HCT116 (cell line): Measurements from ENCODE around the gene NXF1. TPM values are rescaled to one million over a fixed set of nuclear protein-coding genes. Genes with fewer than 3 reads are reported as not detected.

ENCODE experiments used
- ATAC-seq: fragments of 200-7000 bp; cut with Tn5 transposase; 2 replicates; pipeline ENCODE4 v1.9.1; 2020; ENCODE audit warnings: mild to moderate bottlenecking, moderate library complexity
- BruUV-seq: library from RNA; stranded (reverse); fragments of 400-500 nt; replicated peaks from 2 replicates; lab custom pipeline; 2021; lab: Mats Ljungman, UMichigan
- CTCF ChIA-PET: fragments of 300-600 bp; sonication (Branson Sonifier 250); formaldehyde crosslinking; loops from one replicate; lab custom pipeline; 2021; ENCODE audit warnings: antibody characterized with exemption; lab: Charles Lee
- POLR2A ChIA-PET: fragments of 300-600, 350-600 bp; sonication (Branson Sonifier 250); formaldehyde crosslinking; loops from one replicate; lab custom pipeline; 2021; ENCODE audit warnings: antibody characterized with exemption; lab: Charles Lee
- RAD21 ChIA-PET, 2 experiments: fragments of 300-600 bp; sonication (Branson Sonifier 250); formaldehyde crosslinking; loops; one replicate each; lab custom pipeline; 2023; ENCODE audit warnings: low total read pairs in 2 of 2; ENCODE audit not compliant: uncharacterized antibody in 2 of 2, unreplicated experiment in 2 of 2, low non-redundant PET in 1 of 2; lab: Charles Lee
- DNase-seq: peaks from one replicate; pipeline ENCODE4 v3.0.0-alpha.2; 2010; ENCODE audit warnings: low read depth, low spot score
- H2AFZ ChIP-seq: fragments of 200-600 bp; shearing (Covaris generic), sonication (generic); 2 replicates; pipeline ENCODE4 v1.6.1; 2017; ENCODE audit warnings: low read depth, mixed run types, mixed read lengths, antibody characterized with exemption, low read length; ENCODE audit not compliant: poor library complexity, severe bottlenecking
- H3K27ac ChIP-seq: 2 replicates; pipeline ENCODE4 v1.5.1; 2012; ENCODE audit warnings: low read depth, low read length
- H3K27me3 ChIP-seq: fragments of 200-600 bp; sonication (generic); 2 replicates; pipeline ENCODE4 v1.6.1; 2016; ENCODE audit warnings: mixed run types, low read length, mixed read lengths; ENCODE audit not compliant: insufficient read depth
- H3K36me3 ChIP-seq, 2 experiments: fragments of 200-500 bp in 1 of 2; fragments of 200-600 bp in 1 of 2; sonication (Bioruptor generic) in 1 of 2; sonication (generic) in 1 of 2; 2 replicates each; pipeline versions ENCODE4 v1.5.1 to v1.6.1; 2014 to 2016; ENCODE audit warnings: low read length in 2 of 2, inconsistent platforms in 1 of 2, mixed read lengths in 1 of 2, mixed run types in 1 of 2; ENCODE audit not compliant: insufficient read depth in 2 of 2, control insufficient read depth in 1 of 2
- H3K4me1 ChIP-seq, 2 experiments: fragments of 200-600 bp in 1 of 2; sonication (generic) in 1 of 2; 2 replicates each; pipeline versions ENCODE4 v1.5.1 to v1.6.1; 2012 to 2017; ENCODE audit warnings: low read length in 2 of 2, inconsistent platforms in 1 of 2, mild to moderate bottlenecking in 1 of 2, mixed read lengths in 1 of 2, mixed run types in 1 of 2, moderate library complexity in 1 of 2; ENCODE audit not compliant: insufficient read depth in 2 of 2, control insufficient read depth in 1 of 2
- H3K4me2 ChIP-seq: fragments of 200-600 bp; sonication (generic); 2 replicates; pipeline ENCODE4 v1.6.1; 2017; ENCODE audit warnings: mixed run types, low read length, mixed read lengths
- H3K4me3 ChIP-seq, 2 experiments: fragments of 200-600 bp in 1 of 2; sonication (generic) in 1 of 2; replicated peaks in 1 of 2; 2 replicates each; pipeline ENCODE4 v1.5.1; 2011 to 2016; ENCODE audit warnings: low read length in 2 of 2, control low read depth in 1 of 2, low read depth in 1 of 2, mild to moderate bottlenecking in 1 of 2, mixed read lengths in 1 of 2, mixed run types in 1 of 2
- H3K79me2 ChIP-seq: fragments of 200-600 bp; sonication (generic); 2 replicates; pipeline ENCODE4 v1.6.1; 2017; ENCODE audit warnings: mild to moderate bottlenecking, mixed run types, low read length, moderate library complexity, mixed read lengths; ENCODE audit not compliant: insufficient read depth
- H3K9ac ChIP-seq: fragments of 200-600 bp; sonication (generic); 2 replicates; pipeline ENCODE4 v1.6.1; 2016; ENCODE audit warnings: low read length, mixed read lengths
- H3K9me2 ChIP-seq: fragments of 200-600 bp; sonication (generic), shearing (Covaris generic); 2 replicates; pipeline ENCODE4 v1.6.1; 2017; ENCODE audit warnings: mixed run types, mild to moderate bottlenecking, moderate library complexity; ENCODE audit not compliant: insufficient read depth
- H3K9me3 ChIP-seq, 2 experiments: fragments of 200-500 bp in 1 of 2; fragments of 200-600 bp in 1 of 2; sonication (Bioruptor generic) in 1 of 2; sonication (generic) in 1 of 2; 2 replicates each; pipeline ENCODE4 v1.6.1; 2014 to 2017; ENCODE audit warnings: low read length in 2 of 2, mixed read lengths in 2 of 2, inconsistent platforms in 1 of 2, low read depth in 1 of 2, mild to moderate bottlenecking in 1 of 2, mixed run types in 1 of 2, moderate library complexity in 1 of 2; ENCODE audit not compliant: control insufficient read depth in 1 of 2, insufficient read depth in 1 of 2
- H4K20me1 ChIP-seq: fragments of 200-600 bp; sonication (generic), shearing (Covaris generic); 2 replicates; pipeline ENCODE4 v1.6.1; 2017; ENCODE audit warnings: mixed run types, mild to moderate bottlenecking, moderate library complexity; ENCODE audit not compliant: insufficient read depth
- EGR1 ChIP-seq: IDR thresholded peaks from 2 replicates; pipeline ENCODE4 v1.6.1; 2012; ENCODE audit warnings: low read depth
- ELF1 ChIP-seq: IDR thresholded peaks from 2 replicates; pipeline ENCODE4 v1.6.1; 2012; ENCODE audit warnings: low read depth, borderline replicate concordance
- POLR2A ChIP-seq: IDR thresholded peaks from 2 replicates; pipeline ENCODE4 v1.7.0; 2011; ENCODE audit warnings: borderline replicate concordance; ENCODE audit not compliant: insufficient read depth, insufficient read length; ENCODE audit errors: extremely low read depth
- POLR2AphosphoS5 ChIP-seq: IDR thresholded peaks from 2 replicates; pipeline ENCODE4 v1.6.1; 2011; ENCODE audit warnings: mild to moderate bottlenecking, low read depth, low read length, moderate library complexity
- SIN3A ChIP-seq: IDR thresholded peaks from 2 replicates; pipeline ENCODE4 v1.6.1; 2012; ENCODE audit warnings: low read depth
- SP1 ChIP-seq: IDR thresholded peaks from 2 replicates; pipeline ENCODE4 v1.6.1; 2012; ENCODE audit warnings: low read depth
- SRF ChIP-seq: IDR thresholded peaks from 2 replicates; pipeline ENCODE4 v1.6.1; 2012; ENCODE audit warnings: low read depth
- TCF7L2 ChIP-seq: IDR thresholded peaks from 2 replicates; pipeline ENCODE4 v1.7.0; 2011; ENCODE audit warnings: borderline replicate concordance, inconsistent platforms; ENCODE audit not compliant: insufficient read depth, insufficient read length; ENCODE audit errors: extremely low read depth
- YY1 ChIP-seq: IDR thresholded peaks from 2 replicates; pipeline ENCODE4 v1.6.1; 2011; ENCODE audit warnings: low read length, low read depth, moderate library complexity, mild to moderate bottlenecking; ENCODE audit not compliant: insufficient replicate concordance; ENCODE audit errors: extremely low read depth
- ZFX ChIP-seq: fragments of 450-650 bp; IDR thresholded peaks from 2 replicates; pipeline ENCODE4 v1.6.1; 2017
- intact Hi-C: fragments of 100-400 bp; cut with micrococcal nuclease; formaldehyde crosslinking; loops from 2 replicates; pipeline ENCODE4 v1.10.0; 2022
- total RNA-seq: library from RNA; stranded (reverse); gene quantifications from one replicate; pipeline ENCODE4 v1.2.1, GENCODE V29; 2021; ENCODE audit not compliant: unreplicated experiment

NXF1 gene
- total RNA-seq, 1 experiment from 2014 or later = 55.5 TPM

DNA sequence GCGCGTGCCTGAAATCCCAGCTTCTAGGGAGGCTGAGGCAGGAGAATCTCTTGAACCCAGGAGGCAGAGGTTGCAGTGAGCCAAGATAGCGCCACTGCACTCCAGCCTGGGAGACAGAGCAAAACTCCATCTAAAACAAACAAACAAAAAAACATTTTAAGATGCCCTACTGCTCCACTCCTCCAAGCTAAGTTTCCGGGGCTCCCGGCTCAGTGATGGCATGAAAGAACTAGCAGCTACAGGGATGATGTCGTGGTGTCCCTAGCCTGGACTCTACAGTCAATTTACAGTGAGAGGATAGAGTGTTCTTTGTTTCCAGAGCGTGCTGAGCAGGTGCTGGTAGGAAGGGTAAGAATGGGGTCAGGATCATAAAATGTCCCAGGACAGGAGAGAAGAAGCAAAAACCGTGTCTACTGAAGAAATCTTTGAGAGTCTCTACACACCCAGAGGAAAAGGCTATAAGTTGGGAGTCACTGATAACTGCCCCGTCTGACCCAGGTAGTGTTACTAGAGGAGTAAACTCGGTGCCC, 50.1 kb downstream of the NXF1 start:
- TF ChIP-seq SIN3A (no peak), TCF7L2 (no peak), SP1 (no peak)
- Histone ChIP-seq H3K9me3 (no peaks in the 10 kb centered on the region), H3K27ac (no peak overlapping the region), H3K9me2 (no peaks in the 10 kb centered on the region), H3K4me2 (peak overlapping the region; percentile 90), H3K4me1 (peaks cover 4 to 18% of the 10 kb centered on the region in 2 experiments; a peak in 3 of 4 replicates), H3K4me3 (peak overlapping the region in 1 of 2 experiments; percentile 70; a peak in 2 of 4 replicates), H3K9ac (peak overlapping the region; percentile 78; the same call in 1 of the 2 replicates), H3K79me2 (no peaks in the 10 kb centered on the region; the same call in 1 of the 2 replicates), H3K36me3 (no peaks in the 10 kb centered on the region), H2AFZ (no peak overlapping the region), H3K27me3 (no peaks in the 10 kb centered on the region), H4K20me1 (no peaks in the 10 kb centered on the region)
- ChIA-PET RAD21 (interaction anchor here in 1 of 2 experiments (0.5 kb wide), 1 partner anchor 107 kb away, joined by 4 read pairs; no protein-coding TSS in a partner anchor), CTCF (interaction anchor here (1.8 to 1.9 kb wide), 2 partner anchors 14 to 74 kb away, joined by 6 to 21 read pairs; no protein-coding TSS in a partner anchor), POLR2A (interaction anchor here (1.8 to 3.4 kb wide), 5 partner anchors 14 to 101 kb away, joined by 8 to 50 read pairs (median 12); partner anchors contain the start of genes HNRNPUL2, TMEM179B and TTC9C)
- ATAC-seq (no peak), DNase-seq (no peak)
- intact Hi-C loops = no loop called here
- no TSS peak for BruUV-seq

- H3K36me3 ChIP-seq = no peaks in the 10 kb centered on the region
- H3K4me2 ChIP-seq = peak within 1 kb of the TSS; percentile 90
- H4K20me1 ChIP-seq = no peaks in the 10 kb centered on the region
- H3K9me2 ChIP-seq = no peaks in the 10 kb centered on the region
- CTCF ChIA-PET = interaction anchor here (0.6 to 1.9 kb wide), 7 partner anchors 15 to 372 kb away, joined by 3 to 24 read pairs (median 6); partner anchors contain the start of genes HNRNPUL2 and TMEM179B
- TF ChIP-seq POLR2AphosphoS5 = peak; percentile 77
- no peak for TF ChIP-seq TCF7L2
- no peak for TF ChIP-seq ZFX
- no peak for TF ChIP-seq EGR1
- TF ChIP-seq YY1 = no peak
- TF ChIP-seq POLR2A = peak; percentile 86
- peak; percentile 99 for TF ChIP-seq SP1
- TF ChIP-seq ELF1 = no peak; the same call in 1 of the 2 replicates
- TF ChIP-seq SRF = no peak
- RAD21 ChIA-PET = interaction anchor here (0.6 to 1.0 kb wide), 5 partner anchors 33 to 377 kb away, joined by 3 to 4 read pairs (median 3); partner anchors contain the start of gene TUT1 (in 1 of the 2)
- BruUV-seq = no TSS peak
- H3K79me2 ChIP-seq = no peaks in the 10 kb centered on the region; the same call in 1 of the 2 replicates
- peak within 1 kb of the TSS; percentile 70 to 84 for H3K4me3 ChIP-seq
- ATAC-seq (peak; percentile 96), DNase-seq (peak; percentile 99)
- peak within 1 kb of the TSS; percentile 78 for H3K9ac ChIP-seq
- peaks cover 4 to 18% of the 10 kb centered on the region in 2 experiments; a peak in 3 of 4 replicates for H3K4me1 ChIP-seq
- intact Hi-C loops = no loop called here
- H3K27ac ChIP-seq = peak within 1 kb of the TSS; percentile 76
- peak within 1 kb of the TSS; percentile 83 for H2AFZ ChIP-seq
- POLR2A ChIA-PET = interaction anchor here (0.5 to 3.4 kb wide), 25 partner anchors 8 to 136 kb away, joined by 3 to 50 read pairs (median 6); partner anchors contain the start of genes C11orf98, CSKMT, HNRNPUL2 and LBHD1
- no peaks in the 10 kb centered on the region for H3K9me3 ChIP-seq
- H3K27me3 ChIP-seq = no peaks in the 10 kb centered on the region
Observed at GRCh38 chr11:62753736-62754603, 51.3 kb downstream of the NXF1 start, which contains the start of gene ZBTB3. Gene ZBTB3, minus strand, starts transcription at chr11:62754160. Its CDS starts 496 bp downstream, at chr11:62753664.
